ENCODE data around the gene SALL4. TPM values are rescaled to one million over a fixed set of nuclear protein-coding genes. Genes with fewer than 3 reads are reported as not detected.

Gene SALL4
- total and polyA plus RNA-seq, 4 donors: 0.16 to 3.6 (median 1.4) TPM

DNA sequence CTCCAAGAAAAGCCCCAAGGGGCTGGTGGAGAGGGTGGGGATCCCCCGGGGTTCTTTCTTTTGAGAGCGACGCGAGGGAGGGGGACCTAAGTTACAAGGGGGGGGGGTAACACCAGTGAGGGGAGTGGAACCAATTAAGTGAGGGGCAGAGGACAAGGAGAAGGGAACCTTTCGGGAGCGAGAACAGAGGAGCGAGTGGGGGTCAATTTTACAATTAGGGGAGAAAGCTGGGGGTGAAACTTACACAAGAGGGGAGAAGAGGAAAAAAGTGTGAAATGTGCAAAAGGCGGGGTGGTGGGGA, 548 bp downstream of the SALL4 start:
- peaks cover 0 to 24% (median 14%) of the 10 kb centered on the region in 4 donors for H3K4me1 ChIP-seq (ENCODE audit: control insufficient read depth in 4 of 4, insufficient read depth in 4 of 4, low read length in 3 of 4)
- H3K9me3 ChIP-seq (ENCODE audit: control insufficient read depth in 4 of 4, low read length in 3 of 4): no peaks in the 10 kb centered on the region
- no peak for TF ChIP-seq SP1 (IDR thresholded peaks at IDR 0.05)
- no peak for TF ChIP-seq YY1 (IDR thresholded peaks at IDR 0.05)
- TF ChIP-seq NR2F2 (IDR thresholded peaks at IDR 0.05): no peak
- TF ChIP-seq, protein P1, sequence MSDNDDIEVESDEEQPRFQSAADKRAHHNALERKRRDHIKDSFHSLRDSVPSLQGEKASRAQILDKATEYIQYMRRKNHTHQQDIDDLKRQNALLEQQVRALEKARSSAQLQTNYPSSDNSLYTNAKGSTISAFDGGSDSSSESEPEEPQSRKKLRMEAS (IDR thresholded peaks at IDR 0.05): no peak
- no peak for TF ChIP-seq ATF3 (IDR thresholded peaks at IDR 0.05)
- TF ChIP-seq EGR1 (IDR thresholded peaks at IDR 0.05; ENCODE audit: low read depth in 2 of 2): no peak
- TF ChIP-seq, protein P2, sequence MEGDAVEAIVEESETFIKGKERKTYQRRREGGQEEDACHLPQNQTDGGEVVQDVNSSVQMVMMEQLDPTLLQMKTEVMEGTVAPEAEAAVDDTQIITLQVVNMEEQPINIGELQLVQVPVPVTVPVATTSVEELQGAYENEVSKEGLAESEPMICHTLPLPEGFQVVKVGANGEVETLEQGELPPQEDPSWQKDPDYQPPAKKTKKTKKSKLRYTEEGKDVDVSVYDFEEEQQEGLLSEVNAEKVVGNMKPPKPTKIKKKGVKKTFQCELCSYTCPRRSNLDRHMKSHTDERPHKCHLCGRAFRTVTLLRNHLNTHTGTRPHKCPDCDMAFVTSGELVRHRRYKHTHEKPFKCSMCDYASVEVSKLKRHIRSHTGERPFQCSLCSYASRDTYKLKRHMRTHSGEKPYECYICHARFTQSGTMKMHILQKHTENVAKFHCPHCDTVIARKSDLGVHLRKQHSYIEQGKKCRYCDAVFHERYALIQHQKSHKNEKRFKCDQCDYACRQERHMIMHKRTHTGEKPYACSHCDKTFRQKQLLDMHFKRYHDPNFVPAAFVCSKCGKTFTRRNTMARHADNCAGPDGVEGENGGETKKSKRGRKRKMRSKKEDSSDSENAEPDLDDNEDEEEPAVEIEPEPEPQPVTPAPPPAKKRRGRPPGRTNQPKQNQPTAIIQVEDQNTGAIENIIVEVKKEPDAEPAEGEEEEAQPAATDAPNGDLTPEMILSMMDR (IDR thresholded peaks at IDR 0.05; ENCODE audit: low read depth, low read length, missing input control): no peak
- no peak for TF ChIP-seq FOXA1 (IDR thresholded peaks at IDR 0.05)
- TF ChIP-seq TAF1 (conservative IDR thresholded peaks at IDR 0.05): no peak
- TF ChIP-seq JUND (IDR thresholded peaks at IDR 0.05): no peak
- TF ChIP-seq FOXA2 (IDR thresholded peaks at IDR 0.05): no peak
- no peak for TF ChIP-seq HNF4A (conservative IDR thresholded peaks at IDR 0.05)
- TF ChIP-seq RXRA (IDR thresholded peaks at IDR 0.05): no peak
- TF ChIP-seq REST (IDR thresholded peaks at IDR 0.05): no peak
- TF ChIP-seq HNF4G (IDR thresholded peaks at IDR 0.05): no peak
- no peak for TF ChIP-seq ZBTB33 (IDR thresholded peaks at IDR 0.05)
- TF ChIP-seq GABPA (IDR thresholded peaks at IDR 0.05 in 1 of 2, conservative IDR thresholded peaks at IDR 0.05 in 1 of 2): no peak
- DNase-seq (ENCODE audit: low spot score): no peak
- peak overlapping the region in 1 of 2 donors; percentile 7 for H3K27ac ChIP-seq (ENCODE audit: low read depth in 1 of 2, low read length in 2 of 2)
- WGBS: 8% methylated on average over 8 of the region's 8 CpGs
- no peaks in the 10 kb centered on the region for H3K27me3 ChIP-seq (ENCODE audit: control insufficient read depth in 4 of 4, insufficient read depth in 4 of 4, low read length in 3 of 4)
- H3K9ac ChIP-seq (ENCODE audit: low read depth in 1 of 2, low read length in 2 of 2): peak overlapping the region in 1 of 2 donors; percentile 39
- peak overlapping the region in 2 of 3 donors; percentile 67 to 76 for H3K4me3 ChIP-seq (ENCODE audit: low read depth in 1 of 3, low read length in 3 of 3)
- H3K36me3 ChIP-seq (ENCODE audit: control insufficient read depth in 4 of 4, insufficient read depth in 3 of 4, low read depth in 1 of 4, low read length in 3 of 4): no peaks in the 10 kb centered on the region
